HG02623 (cell line): ENCODE results near the gene UGT1A10.

Source experiments
- ATAC-seq: cut with Tn5 transposase; IDR thresholded peaks from one replicate; pipeline ENCODE4 v1.9.1; 2021; ENCODE audit warnings: moderate library complexity; ENCODE audit not compliant: unreplicated experiment

Gene UGT1A10

DNA sequence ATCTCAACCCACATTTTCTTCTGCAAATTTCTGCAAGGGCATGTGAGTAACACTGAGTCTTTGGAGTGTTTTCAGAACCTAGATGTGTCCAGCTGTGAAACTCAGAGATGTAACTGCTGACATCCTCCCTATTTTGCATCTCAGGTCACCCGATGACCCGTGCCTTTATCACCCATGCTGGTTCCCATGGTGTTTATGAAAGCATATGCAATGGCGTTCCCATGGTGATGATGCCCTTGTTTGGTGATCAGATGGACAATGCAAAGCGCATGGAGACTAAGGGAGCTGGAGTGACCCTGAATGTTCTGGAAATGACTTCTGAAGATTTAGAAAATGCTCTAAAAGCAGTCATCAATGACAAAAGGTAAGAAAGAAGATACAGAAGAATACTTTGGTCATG, 131.8 kb downstream of the UGT1A10 start:
- ATAC-seq, result no peak

DNA sequence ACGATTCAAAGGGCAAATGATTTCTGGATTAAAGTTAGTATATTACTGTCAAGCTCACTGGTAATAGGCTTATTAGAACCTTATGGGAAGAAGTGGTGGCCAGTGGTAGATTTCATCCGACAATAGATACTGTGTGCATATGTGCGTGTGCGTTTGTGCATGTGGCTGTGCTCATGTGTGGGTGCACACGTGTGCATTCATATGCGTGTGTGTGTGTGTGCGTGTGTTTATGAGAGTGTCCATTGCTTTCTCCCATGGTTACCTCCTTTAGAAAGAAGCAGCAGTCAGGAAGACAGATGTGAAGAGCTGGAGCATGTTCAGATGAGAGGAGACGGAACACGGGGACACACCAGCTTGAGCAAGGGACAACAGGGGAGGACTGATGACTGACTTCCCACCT, 133.0 kb downstream of the UGT1A10 start:
- no peak for ATAC-seq

DNA sequence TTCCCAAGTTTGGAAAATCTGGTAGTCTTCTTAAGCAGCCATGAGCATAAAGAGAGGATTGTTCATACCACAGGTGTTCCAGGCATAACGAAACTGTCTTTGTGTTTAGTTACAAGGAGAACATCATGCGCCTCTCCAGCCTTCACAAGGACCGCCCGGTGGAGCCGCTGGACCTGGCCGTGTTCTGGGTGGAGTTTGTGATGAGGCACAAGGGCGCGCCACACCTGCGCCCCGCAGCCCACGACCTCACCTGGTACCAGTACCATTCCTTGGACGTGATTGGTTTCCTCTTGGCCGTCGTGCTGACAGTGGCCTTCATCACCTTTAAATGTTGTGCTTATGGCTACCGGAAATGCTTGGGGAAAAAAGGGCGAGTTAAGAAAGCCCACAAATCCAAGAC, 135.9 kb downstream of the UGT1A10 start:
- no peak for ATAC-seq

DNA sequence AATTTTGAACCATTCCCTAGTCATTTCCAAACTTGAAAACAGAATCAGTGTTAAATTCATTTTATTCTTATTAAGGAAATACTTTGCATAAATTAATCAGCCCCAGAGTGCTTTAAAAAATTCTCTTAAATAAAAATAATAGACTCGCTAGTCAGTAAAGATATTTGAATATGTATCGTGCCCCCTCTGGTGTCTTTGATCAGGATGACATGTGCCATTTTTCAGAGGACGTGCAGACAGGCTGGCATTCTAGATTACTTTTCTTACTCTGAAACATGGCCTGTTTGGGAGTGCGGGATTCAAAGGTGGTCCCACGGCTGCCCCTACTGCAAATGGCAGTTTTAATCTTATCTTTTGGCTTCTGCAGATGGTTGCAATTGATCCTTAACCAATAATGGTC, 136.3 kb downstream of the UGT1A10 start:
- no peak for ATAC-seq

DNA sequence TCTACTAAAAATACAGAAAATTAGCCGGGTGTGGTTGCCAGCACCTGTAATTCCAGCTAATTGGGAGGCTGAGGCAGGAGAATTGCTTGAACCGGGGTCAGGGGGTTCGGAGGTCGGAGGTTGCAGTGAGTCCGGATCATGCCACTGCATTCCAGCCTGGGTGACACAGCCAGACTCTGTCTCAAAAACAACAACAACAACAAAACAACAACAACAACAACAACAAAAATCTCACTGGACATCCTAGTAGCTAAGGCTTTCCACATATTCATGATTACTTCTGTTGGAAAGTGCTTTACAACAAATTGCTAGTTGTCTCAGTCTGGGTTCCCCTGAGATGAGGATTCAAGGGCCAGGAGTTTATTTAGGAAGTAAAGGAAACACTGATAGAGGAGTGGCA, 137.6 kb downstream of the UGT1A10 start:
- no peak for ATAC-seq

DNA sequence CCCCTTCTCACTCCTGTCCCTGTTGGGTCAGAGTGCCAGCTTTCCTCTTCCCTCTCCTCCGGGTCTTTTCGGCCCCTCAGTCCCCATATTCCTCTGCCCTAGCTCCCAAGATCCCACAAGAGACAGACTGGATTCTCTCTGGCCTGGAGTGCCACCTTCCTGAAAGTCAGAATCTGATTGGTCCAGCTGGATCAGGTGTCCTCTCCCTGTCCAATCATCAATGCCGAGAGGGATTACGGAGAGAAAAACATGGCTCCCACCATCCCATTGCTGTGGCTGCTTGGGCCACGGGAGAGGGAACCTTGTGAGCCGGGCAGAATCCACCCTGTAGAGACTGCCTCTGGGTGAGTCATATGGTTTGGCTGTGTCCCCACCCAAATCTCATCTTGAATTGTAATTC, 139.2 kb downstream of the UGT1A10 start:
- ATAC-seq, result no peak

GRCh38 chr2:233778030-233778429, 141.8 kb downstream of the UGT1A10 start, which contains the start of gene MROH2A:
MROH2A (plus strand) TSS chr2:233778330; CDS start chr2:233779359, 1,029 bp downstream.
- no peak for ATAC-seq

- no peak for ATAC-seq
Measured at GRCh38 chr2:233779722-233780121, 143.5 kb downstream of the UGT1A10 start.

DNA sequence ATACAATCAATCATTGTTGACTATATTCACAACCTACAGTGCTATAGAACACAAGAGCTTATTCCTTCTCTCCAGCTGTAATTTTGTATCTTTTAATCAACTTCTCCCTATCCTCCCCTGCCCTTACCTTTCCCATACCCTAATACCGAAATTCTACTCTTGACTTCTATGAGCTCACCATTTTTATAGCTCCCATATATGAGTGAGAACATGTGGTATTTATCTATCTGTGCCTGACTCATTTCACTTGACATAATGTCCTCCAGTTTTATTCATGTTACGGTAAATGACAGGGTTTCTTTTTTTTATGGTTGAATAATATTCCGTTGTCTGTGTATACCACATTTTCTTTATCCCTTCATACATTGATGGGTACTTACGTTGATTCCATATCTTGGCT, 144.5 kb downstream of the UGT1A10 start:
- ATAC-seq, result no peak

DNA sequence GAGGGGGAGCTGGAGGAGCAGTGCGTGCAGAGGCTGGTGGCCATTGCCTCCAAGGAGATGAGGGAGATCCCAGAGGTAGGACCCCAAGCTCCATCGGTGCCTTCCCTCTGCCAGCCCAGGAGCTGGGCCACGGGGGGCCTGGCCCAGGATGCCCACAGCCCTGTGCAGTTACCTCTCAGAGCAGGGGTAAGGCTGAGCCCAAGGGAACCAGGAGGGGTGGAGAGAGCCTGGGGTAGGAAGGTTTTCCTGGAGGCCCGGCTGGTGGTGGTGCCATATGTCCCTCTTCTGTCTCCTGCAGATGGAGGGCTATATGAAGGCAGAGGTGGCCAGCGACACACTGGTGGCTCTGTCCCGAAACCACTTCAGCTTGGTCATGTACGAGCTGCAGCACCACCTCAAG, 153.3 kb downstream of the UGT1A10 start:
- ATAC-seq, result no peak

DNA sequence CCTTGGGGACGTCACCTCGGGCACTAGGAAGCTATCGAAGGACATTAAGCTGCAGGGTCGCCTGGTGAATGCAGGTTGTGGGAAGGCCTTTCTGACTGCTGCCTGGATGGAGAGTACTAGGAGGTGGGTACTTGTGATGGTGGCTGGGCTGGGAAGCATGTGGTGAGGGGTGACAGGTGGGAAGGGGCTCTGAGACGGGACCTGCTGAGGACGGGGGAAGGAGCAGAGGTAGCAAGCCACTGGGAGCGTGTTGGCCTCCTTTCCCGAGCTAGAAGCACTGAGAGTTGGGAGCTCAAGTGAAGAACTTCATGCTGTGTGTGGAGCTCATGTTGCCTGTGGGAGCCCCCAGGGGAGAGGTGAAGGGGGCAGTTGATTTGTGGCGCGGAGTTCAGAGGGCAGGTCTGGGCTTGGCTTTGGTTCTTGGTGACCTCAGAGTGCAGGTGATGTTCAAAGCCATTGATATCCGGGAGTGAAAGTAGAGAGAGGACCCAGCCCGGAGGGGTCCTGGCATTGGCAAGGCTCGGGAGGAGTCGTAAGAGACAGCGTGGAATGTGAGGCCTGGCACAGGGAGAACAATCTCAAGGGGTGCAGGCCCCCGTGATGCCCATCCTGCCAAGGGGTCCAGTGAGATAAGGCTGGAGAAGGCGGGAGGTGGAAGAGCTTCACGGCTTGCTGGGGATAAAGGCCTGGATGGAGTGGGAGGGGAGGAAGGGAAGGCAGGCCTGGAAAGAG, 155.1 kb downstream of the UGT1A10 start:
- no peak for ATAC-seq

DNA sequence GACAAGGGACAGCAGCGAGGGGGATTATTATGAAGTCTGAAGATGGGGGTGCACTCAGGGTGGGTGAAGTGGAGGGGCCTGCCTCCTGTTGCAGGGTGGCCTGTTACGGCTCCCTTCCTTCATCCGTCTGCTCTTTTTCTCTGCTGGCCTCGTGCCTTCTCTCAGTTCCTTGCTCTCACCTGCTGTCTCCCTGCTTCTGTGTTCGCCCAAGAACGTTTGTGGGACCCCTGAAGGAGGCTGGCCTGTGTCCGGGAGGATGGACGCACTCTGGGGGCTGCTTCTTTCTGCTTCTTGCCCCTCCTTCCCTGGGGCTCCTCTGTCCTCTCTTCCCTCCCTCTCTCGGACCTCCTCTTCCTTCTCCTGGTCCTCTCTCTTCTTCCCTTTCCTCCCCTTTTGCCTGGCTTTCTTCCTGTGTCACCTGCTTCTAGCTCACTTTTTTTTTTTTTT, 155.7 kb downstream of the UGT1A10 start:
- ATAC-seq, result no peak

DNA sequence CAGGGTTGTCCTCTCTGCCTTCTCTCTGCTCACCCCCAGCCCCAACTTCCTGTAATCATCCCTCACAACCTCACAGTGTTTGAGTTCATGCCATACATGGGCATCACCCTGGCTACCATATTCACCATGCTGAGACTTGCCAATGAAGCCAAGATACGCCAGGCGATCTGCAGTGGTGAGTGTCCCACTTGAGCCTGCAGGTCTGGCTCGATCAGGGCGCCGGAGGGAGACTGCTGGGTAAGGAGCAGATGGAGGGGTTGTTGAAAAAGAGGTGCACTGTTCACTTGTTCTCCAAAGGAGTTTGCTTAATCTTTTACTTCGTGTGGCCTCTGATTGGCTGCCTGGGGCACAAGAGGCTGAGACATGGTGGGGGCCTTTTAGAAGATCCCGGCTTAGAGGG, 156.5 kb downstream of the UGT1A10 start:
- no peak for ATAC-seq

GRCh38 chr2:233793465-233794127, 157.3 kb downstream of the UGT1A10 start:
- ATAC-seq, result no peak

- ATAC-seq, result no peak
Measured at GRCh38 chr2:233794128-233794658, 157.9 kb downstream of the UGT1A10 start.

GRCh38 chr2:233795735-233796171, 159.5 kb downstream of the UGT1A10 start:
- ATAC-seq, result no peak

- ATAC-seq, result no peak
Measured at GRCh38 chr2:233796254-233796653, 160.0 kb downstream of the UGT1A10 start.

DNA sequence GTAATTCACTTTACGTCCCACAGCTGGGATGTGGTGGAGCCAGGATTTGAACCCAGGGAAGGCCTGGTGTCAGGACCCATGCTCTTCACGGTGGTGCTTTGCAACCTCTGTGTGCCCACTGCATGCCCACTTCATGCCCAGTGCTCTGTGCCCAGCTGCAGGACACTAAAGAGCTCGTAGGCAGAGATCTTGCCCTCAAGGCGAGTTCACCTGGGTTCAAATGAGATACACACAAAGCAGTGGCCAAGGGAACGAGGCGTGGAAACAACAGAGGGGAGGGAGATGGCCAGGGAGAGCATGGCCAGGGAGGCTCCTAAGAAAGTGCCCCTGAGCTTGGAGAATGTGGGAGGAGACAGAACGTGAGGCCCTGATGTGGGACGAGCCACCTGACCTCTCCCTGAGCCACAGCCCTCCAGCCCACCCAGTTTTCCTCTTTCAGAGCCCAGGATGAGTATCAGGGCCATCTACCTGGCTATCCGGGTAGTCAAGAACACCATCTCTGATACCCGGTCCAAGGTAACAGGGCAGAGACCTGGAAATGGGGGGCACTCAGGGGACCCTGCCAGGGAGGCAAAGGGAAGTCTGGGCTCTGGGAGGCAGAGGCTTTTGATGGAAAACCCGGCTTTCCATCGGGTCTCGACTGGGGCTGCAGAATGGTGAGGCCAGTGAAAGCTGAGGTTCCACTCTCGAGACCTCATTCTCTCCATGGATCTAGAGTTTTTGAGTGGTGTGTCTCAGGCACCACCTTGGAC, 162.3 kb downstream of the UGT1A10 start:
- no peak for ATAC-seq

DNA sequence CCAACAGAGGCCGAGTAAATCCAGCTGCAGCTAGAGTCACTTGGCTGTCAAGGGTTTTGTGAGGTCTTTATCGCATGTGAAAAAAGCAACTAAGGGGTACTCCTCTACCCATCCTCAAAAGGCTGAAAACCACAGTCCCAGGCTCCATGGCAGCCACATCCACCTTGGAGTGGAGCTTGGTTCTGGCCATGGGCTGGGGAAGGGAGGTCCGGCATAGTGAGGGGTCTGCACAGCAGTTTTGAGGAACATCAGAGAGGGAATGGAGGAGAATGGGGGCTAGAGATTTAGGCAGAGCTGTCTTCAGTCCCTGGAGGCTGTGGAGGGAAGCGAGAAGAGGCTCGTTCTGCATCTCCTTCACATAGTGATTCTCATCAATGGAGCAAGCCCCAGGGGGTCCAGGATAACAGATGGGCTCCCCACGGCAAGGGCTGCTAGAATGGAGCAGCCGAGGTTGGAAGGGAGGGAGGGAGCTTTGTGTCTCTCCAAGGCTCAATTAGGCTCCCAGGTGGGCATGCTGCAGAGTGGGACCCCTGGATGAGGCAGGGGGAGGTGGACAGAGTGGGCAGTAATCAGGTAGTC, 162.9 kb downstream of the UGT1A10 start:
- no peak for ATAC-seq

DNA sequence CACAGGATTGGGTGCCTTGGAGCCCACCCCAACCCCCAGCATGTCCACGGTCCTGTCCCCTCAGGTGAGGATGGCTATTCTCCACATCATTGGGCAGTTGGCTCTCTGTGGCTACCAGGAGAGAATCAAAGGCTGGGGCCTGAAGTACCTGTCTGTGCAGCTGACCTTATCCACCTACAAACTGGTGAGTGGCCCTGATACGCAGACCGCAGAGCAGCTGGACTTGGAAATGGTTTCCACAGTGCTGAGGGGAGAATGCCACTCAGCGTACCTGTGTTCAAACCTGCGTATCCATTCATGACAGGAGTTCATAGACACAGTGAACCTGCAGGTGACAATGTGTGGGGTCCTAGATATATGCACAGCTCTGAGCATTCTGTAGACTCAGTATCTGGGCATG, 163.5 kb downstream of the UGT1A10 start:
- ATAC-seq, result no peak

GRCh38 chr2:233800208-233800607, 164.0 kb downstream of the UGT1A10 start:
- no peak for ATAC-seq
